Stimulated activated CD4-positive, alpha-beta T cell treated with anti-CD3 and anti-CD28 coated beads, Interleukin-4, amount 100 ng/mL, for 4 hours (primary cell): Measurements from ENCODE around the gene PIAS1.
"Not testable (repeated sequence)": the region's sequence is repeated elsewhere in the genome, so short reads cannot be mapped to it uniquely, and the experiment has no call there.

Experiments
- DNase-seq, 2 experiments: peaks; one replicate each; pipeline ENCODE4 v3.0.0-alpha.2; 2020

PIAS1 gene

GRCh38 chr15:68038246-68038645 is 15.9 kb upstream of the PIAS1 start:
- DNase-seq: no peak

- no peak for DNase-seq
Measured at GRCh38 chr15:68040144-68040543, 14.0 kb upstream of the PIAS1 start.

- no peak for DNase-seq
Measured at GRCh38 chr15:68042156-68042854, 11.8 kb upstream of the PIAS1 start.

DNA sequence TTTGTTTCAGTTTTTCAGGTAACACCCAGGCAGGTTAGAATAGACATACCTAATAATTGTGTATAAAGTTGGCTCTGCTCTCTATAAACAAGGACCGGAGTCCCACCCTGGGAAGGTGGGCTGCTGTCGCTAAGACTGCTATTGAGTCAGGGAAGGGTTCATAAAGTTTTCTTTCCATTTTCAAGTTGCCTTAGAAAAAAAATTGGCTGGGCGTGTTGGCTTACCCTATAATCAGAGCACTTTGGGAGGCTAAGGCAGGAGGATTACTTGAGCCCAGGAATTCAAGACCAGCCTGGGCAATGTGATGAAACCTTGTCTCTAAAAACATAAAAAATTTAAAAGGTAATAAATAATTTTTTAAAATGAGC is 11.3 kb upstream of the PIAS1 start:
- DNase-seq: no peak

- DNase-seq: no peak
Measured at GRCh38 chr15:68045289-68046265, 8.5 kb upstream of the PIAS1 start.

- DNase-seq: no peak
Measured at GRCh38 chr15:68047826-68048225, 6.3 kb upstream of the PIAS1 start.

DNA sequence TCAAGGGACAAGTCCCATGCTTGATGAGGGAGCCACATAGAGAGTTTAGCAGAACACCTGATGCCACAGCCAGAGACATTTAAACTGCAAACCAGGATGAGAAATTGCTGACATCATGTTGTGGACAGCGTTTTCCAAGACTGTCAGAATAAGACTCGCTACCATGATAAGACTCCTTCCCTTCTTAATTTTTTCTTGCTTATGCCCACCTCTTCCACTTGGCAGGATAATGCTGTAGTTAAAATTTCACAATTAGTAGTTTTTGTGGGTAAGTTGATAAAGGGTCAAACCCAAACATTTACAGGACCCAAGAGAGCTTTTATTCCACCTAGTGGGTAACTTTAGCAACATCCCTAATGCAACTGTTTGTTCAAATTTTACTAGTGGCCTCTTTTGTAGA is 3.0 kb upstream of the PIAS1 start:
- DNase-seq: no peak

- no peak for DNase-seq
Measured at GRCh38 chr15:68051907-68052306, 2.2 kb upstream of the PIAS1 start.

GRCh38 chr15:68052431-68052830 is 1.7 kb upstream of the PIAS1 start:
- DNase-seq: no peak

DNA sequence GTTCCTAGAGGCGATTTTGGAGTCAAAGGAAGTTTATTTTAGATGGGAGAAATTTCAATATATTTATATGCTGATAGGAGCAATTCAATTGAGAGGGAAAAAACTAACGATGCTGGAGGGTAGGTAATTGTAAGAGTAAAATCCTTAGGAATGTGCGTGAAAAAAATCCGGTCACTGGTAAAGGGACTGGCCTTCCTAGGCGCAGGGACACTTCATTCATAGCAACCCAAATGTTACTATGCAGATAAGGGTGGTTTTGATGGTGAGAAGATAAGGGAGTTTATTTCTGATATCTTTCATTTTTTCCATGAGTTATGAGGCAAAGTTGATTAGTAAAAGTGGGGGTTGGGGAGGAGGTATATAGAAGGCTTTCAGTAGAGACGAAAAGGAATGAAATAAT is 1.1 kb upstream of the PIAS1 start:
- DNase-seq: no peak

DNA sequence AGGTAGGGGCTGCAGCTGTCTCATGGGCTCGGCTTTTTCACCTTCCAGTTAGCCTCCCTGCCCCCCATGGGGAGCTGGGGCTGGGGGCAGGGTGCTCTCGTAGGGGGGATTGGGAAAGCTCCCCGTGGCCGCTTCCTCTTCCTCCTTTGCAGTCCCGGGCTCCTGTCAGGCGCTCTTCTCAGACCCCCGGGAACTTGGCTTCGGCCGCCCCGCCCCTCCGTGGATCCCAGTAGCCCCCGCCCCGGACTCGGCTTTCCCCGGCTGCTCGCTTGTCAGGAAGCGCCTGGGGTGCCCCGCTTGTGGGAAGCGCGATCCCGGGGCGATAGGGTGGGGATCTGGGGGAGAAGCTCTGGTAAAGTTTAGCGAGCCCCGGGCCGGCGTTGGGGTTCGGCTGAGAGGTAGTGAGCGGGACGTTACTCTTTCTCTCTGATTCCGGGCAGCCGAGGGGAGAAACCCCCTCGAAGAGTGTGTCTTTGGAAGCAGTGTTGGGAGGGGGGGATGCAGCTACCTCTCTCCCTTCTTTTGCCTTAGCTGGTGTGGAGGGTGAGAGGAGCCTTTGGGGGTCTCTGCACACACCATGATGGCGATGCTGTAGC is 611 bp downstream of the PIAS1 start:
- DNase-seq: peak in 1 of 2 experiments; percentile 29

DNA sequence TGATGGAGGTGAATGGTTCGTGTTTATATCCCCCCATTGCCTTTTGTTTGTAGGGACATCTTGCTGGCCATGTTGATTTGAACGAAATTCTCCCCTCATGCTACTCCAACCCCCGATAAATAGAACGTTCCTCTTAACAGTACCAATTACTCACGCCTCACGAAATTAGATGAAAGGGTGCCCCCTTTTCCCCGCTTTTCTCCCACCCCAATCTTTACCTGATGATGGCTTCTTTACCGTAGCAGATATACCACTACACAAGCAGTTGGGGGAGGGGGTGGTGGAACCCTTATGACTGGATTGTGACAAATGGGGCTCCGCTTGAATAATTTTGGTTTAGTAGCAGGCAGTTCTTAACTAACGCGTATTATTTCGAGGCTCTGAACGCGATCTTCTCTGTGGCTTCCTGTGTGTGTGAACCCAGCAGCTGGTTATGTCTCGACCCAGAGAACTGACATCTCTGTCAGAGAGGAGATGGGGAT is 1.1 kb downstream of the PIAS1 start:
- DNase-seq: peak; percentile 42 to 61

GRCh38 chr15:68056097-68056865 is 2.2 kb downstream of the PIAS1 start:
- no peak for DNase-seq

DNA sequence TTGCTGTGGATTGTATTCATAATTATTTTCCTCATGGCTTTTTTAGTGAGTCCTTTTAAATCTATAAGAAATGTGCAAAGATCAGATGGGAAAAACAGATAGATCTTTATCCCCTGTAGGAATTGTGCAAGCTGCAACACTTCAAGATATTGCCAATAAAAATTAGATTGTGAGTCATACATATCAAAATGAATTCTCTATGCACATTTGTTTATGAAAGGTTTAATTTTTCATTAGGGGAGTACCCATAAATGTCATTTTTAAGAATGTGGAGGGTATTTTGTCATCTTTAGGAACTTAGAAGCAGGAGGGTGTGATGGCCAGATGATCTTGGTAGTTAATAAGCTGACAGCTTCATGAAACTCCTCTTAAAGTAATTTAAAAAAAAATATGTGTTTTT is 2.9 kb downstream of the PIAS1 start:
- no peak for DNase-seq

GRCh38 chr15:68057758-68058157 is 3.6 kb downstream of the PIAS1 start:
- DNase-seq: no peak

DNA sequence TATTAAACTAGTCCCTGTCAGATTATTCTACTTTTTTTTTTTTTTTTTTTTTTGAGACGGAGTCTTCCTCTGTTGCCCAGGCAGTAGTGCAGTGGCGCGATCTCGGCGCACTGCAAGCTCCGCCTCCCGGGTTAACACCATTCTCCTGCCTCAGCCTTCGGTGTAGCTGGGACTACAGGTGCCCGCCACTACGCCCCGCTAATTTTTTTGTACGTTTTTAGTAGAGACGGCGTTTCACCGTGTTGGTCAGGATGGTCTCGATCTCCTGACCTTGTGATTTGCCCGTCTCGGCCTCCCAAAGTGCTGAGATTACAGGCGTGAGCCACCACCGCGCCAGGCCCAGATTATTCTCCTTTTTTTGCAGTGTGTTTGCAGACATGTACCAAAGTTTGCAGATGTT is 4.9 kb downstream of the PIAS1 start:
- DNase-seq: not testable (repeated sequence)

- no peak for DNase-seq
Measured at GRCh38 chr15:68059630-68060029, 5.5 kb downstream of the PIAS1 start.

DNA sequence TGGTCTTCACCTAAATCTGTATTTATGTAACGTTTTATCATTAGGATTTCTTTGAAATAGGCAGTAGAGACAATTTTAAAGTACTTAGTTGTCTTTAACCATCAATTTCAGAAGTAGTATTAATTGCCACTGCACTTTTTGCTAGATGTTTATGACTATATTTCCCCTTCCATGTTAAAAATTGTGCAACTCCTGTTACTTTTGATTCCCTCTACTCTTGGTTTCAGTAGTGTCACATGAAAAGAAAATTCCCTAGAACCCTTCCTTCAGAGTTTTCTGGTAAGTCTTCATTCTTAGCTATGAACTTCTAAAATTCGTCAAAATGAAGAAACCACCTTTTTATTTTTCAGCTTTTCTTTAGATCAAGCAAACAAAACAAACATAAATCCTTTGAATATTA is 7.1 kb downstream of the PIAS1 start:
- DNase-seq: no peak

GRCh38 chr15:68061602-68062001 is 7.5 kb downstream of the PIAS1 start:
- DNase-seq: no peak

- no peak for DNase-seq
Measured at GRCh38 chr15:68062214-68062613, 8.1 kb downstream of the PIAS1 start.

DNA sequence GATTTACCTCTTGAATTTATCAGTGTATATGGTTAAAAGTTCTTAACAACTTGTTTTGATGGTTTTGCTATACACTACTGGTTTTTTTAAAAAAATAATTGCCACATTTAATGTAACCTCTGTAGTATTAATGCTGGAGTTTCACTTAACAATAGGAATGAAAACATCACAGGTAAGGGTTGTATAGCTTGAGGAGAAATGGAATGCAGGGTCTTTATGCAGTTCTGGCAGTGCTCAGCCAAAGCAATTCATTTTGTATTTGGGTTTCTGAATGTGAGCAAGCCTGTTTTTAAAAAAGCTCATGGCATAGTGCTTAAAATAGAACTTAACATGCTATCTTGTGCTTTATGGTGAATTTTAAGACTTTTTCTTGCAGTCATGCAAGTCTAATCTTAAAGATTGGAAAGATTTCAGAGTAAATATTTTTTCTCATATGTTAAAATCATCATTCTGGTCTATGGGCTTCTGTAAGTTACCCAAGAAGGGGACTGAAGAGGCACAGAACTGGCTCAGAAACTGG is 8.9 kb downstream of the PIAS1 start:
- DNase-seq: no peak

DNA sequence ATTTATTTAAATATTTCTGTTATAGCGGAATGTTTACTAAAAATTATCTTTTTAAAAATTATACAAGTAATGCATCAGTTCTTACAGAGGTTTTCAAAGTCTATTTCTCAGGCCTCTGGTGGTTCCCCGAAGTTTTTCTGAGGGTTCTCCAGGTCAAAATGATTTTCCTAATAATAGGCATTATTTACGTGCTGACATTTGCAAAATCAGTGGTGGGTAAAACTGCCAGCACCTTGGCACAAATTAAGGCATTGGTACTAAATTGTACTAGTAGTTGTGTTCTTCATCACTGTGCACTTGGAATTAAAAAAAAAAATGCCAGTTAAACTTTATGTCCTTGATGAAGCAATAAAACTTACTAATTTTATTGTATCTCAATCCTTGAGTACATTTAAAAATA is 9.5 kb downstream of the PIAS1 start:
- no peak for DNase-seq
